ENCODE data around the gene ACOT8. TPM values are rescaled to one million over a fixed set of nuclear protein-coding genes. Genes with fewer than 3 reads are reported as not detected.
"Not testable (repeated sequence)": the region's sequence is repeated elsewhere in the genome, so short reads cannot be mapped to it uniquely, and the experiment has no call there.

Gene ACOT8
- polyA plus RNA-seq, 1 experiment, result 27.0 TPM

GRCh38 chr20:45880988-45881788, 24.0 kb upstream of the ACOT8 start, which contains the start of gene ZSWIM1:
TSS of gene ZSWIM1 (plus strand) at chr20:45881227. CDS start at chr20:45882593, 1,366 bp downstream.
- H3K27me3 ChIP-seq (ENCODE audit: control insufficient read depth, insufficient read depth, low read length), result no peaks in the 10 kb centered on the region
- H3K27ac ChIP-seq (ENCODE audit: low read depth, low read length), result peak within 1 kb of the TSS; percentile 21
- peak within 1 kb of the TSS; percentile 96 for H3K4me3 ChIP-seq (ENCODE audit: low read depth, low read length)
- ChIA-PET POLR2A (interaction anchor here (0.6 to 1.8 kb wide), 11 partner anchors 9 to 102 kb away, joined by 3 to 16 read pairs (median 3); partner anchors contain the start of genes ACOT8, CTSA, NEURL2 and UBE2C), CTCF (interaction anchor here (0.7 to 2.5 kb wide), 5 partner anchors 9 to 89 kb away, joined by 3 to 19 read pairs (median 8); no protein-coding TSS in a partner anchor)
- H3K9me3 ChIP-seq (ENCODE audit: control insufficient read depth, insufficient read depth, low read length), result no peaks in the 10 kb centered on the region
- DNase-seq (ENCODE audit: low read depth, low spot score), result peak; percentile 98
- TF ChIP-seq CTCF (IDR thresholded peaks at IDR 0.05; ENCODE audit: low read depth, low read length), result no peak

GRCh38 chr20:45878076-45878761, 21.0 kb upstream of the ACOT8 start:
- Histone ChIP-seq H3K9me3 (ENCODE audit: control insufficient read depth, insufficient read depth, low read length) (no peaks in the 10 kb centered on the region), H3K27me3 (ENCODE audit: control insufficient read depth, insufficient read depth, low read length) (no peaks in the 10 kb centered on the region), H3K27ac (ENCODE audit: low read depth, low read length) (no peak overlapping the region), H3K4me3 (ENCODE audit: low read depth, low read length) (no peak overlapping the region)
- ChIA-PET POLR2A (no interaction called here), CTCF (interaction anchor here (1.7 kb wide), 1 partner anchor 12 kb away, joined by 4 read pairs; no protein-coding TSS in a partner anchor)
- no peak for DNase-seq (ENCODE audit: low read depth, low spot score)
- TF ChIP-seq CTCF (IDR thresholded peaks at IDR 0.05; ENCODE audit: low read depth, low read length), result no peak

DNA sequence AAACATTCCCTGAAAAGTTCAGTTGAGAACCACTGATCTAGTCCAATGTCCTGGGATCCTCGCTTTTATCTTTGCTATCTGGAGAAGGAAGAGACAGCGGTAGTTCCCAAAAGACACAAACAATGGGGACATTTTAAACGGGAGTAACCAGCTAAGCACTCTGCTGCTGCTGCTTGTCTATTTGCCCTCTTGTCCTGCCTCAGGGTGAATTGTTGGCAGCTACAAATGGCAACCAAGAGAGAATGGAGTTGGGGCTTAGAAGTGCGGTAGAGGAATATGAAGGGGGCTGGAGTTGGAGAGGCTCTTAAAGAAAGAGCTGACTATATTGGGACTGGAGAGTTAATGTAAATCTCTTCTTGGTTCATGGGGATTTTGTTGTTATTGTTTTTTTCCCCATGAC, 17.4 kb upstream of the ACOT8 start:
- no peaks in the 10 kb centered on the region for H3K9me3 ChIP-seq (ENCODE audit: control insufficient read depth, insufficient read depth, low read length)
- H3K27ac ChIP-seq (ENCODE audit: low read depth, low read length), result no peak overlapping the region
- ChIA-PET POLR2A (no interaction called here), CTCF (no interaction called here)
- TF ChIP-seq CTCF (IDR thresholded peaks at IDR 0.05; ENCODE audit: low read depth, low read length), result no peak
- H3K4me3 ChIP-seq (ENCODE audit: low read depth, low read length), result no peak overlapping the region
- H3K27me3 ChIP-seq (ENCODE audit: control insufficient read depth, insufficient read depth, low read length), result no peaks in the 10 kb centered on the region
- no peak for DNase-seq (ENCODE audit: low read depth, low spot score)

DNA sequence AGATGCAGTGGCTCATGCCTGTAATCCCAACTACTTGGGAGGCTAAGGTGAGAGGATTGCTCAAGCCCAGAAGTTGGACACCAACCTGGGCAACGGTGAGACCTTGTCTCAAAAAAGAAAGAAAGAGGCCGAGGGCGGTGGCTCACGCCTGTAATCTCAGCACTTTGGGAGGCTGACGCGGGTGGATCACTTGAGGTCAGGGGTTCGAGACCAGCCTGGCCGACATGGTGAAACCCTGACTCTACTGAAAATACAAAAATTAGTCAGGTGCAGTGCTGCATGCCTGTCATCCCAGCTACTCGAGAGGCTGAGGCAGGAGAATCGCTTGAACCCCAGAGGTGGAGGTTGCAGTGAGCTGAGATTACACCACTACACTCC, 16.9 kb upstream of the ACOT8 start:
- POLR2A ChIA-PET; H3K9me3 ChIP-seq (ENCODE audit: control insufficient read depth, insufficient read depth, low read length); H3K27me3 ChIP-seq (ENCODE audit: control insufficient read depth, insufficient read depth, low read length); H3K27ac ChIP-seq (ENCODE audit: low read depth, low read length); DNase-seq (ENCODE audit: low read depth, low spot score); H3K4me3 ChIP-seq (ENCODE audit: low read depth, low read length): not testable (repeated sequence)
- CTCF ChIA-PET, result interaction anchor here (1.0 kb wide), 1 partner anchor 15 kb away, joined by 3 read pairs; no protein-coding TSS in a partner anchor

DNA sequence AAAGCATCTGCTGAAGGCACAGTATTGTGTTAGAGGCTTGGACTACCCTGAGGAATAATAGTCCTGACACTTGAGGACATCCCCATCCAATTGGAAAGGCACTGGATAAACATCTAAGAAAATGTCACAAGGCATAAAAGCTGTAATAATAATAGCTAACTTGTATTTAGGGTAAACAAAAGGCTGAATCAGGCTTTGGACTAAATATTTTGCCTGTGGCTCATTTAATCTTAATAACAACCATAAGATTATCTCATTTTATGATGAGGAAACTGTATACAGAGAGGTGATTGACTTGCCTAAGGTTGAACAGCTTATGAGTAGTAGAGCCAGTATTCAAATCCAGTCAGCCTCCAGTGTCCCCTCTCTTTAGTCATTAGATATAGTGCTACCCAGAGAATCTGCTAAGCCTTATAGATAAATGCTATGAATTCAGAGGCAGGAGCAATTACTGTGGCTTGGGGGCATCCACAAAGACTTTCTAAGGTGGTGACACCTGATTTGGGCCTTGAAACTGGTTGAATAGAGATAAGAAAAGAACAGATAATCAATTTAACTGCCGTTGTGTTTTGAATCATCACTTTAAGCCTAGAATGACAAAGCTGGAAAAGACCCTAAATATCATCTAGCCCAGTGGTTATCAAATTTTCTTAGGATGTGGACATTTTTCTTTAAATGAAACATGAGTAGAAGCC, 16.4 kb upstream of the ACOT8 start:
- Histone ChIP-seq H3K27ac (ENCODE audit: low read depth, low read length) (no peak overlapping the region), H3K27me3 (ENCODE audit: control insufficient read depth, insufficient read depth, low read length) (no peaks in the 10 kb centered on the region), H3K4me3 (ENCODE audit: low read depth, low read length) (no peak overlapping the region), H3K9me3 (ENCODE audit: control insufficient read depth, insufficient read depth, low read length) (no peaks in the 10 kb centered on the region)
- TF ChIP-seq CTCF (IDR thresholded peaks at IDR 0.05; ENCODE audit: low read depth, low read length), result no peak
- no peak for DNase-seq (ENCODE audit: low read depth, low spot score)
- ChIA-PET POLR2A (no interaction called here), CTCF (interaction anchor here (1.0 to 1.2 kb wide), 3 partner anchors 10 to 97 kb away, joined by 3 to 6 read pairs (median 5); no protein-coding TSS in a partner anchor)

Data from AG04450 (cell line).